Liver (tissue), 3 donors: Measurements from ENCODE around the gene SLC16A9.

Experiments used
- ATF3 ChIP-seq: IDR thresholded peaks from 2 replicates; pipeline ENCODE4 v1.6.1; 2016; ENCODE audit warnings: antibody characterized with exemption
- CTCF ChIP-seq: fragments of 150-350 bp; IDR thresholded peaks from 2 replicates; pipeline ENCODE4 v1.5.1; 2017; ENCODE audit warnings: improper control_type of control experiment, low read depth, low read length; ENCODE audit not compliant: missing input control
- FOXA1 ChIP-seq: IDR thresholded peaks from 2 replicates; pipeline ENCODE4 v1.6.1; 2016; ENCODE audit warnings: antibody characterized with exemption
- FOXA2 ChIP-seq: IDR thresholded peaks from 2 replicates; pipeline ENCODE4 v1.6.1; 2016; ENCODE audit warnings: antibody characterized with exemption
- GABPA ChIP-seq, 2 donors: IDR thresholded peaks in 1 of 2; conservative IDR thresholded peaks in 1 of 2; 2 replicates each; pipeline ENCODE4 v1.6.1; 2016; ENCODE audit warnings: antibody characterized with exemption in 2 of 2, mild to moderate bottlenecking in 1 of 2, moderate library complexity in 1 of 2
- JUND ChIP-seq, 2 donors: IDR thresholded peaks; 2 replicates each; pipeline ENCODE4 v1.6.1; 2016; ENCODE audit warnings: antibody characterized with exemption in 2 of 2
- MAX ChIP-seq: IDR thresholded peaks from 2 replicates; pipeline ENCODE4 v1.6.1; 2016; ENCODE audit warnings: antibody characterized with exemption
- REST ChIP-seq: IDR thresholded peaks from 2 replicates; pipeline ENCODE4 v1.6.1; 2016; ENCODE audit warnings: antibody characterized with exemption, mild to moderate bottlenecking
- SP1 ChIP-seq: IDR thresholded peaks from 2 replicates; pipeline ENCODE4 v1.6.1; 2018; ENCODE audit warnings: antibody characterized with exemption, mild to moderate bottlenecking
- donor health status: healthy.
- donor health status: healthy.

- TF ChIP-seq MAX (no peak), CTCF (no peak), FOXA2 (no peak), FOXA1 (no peak), REST (no peak), SP1 (no peak), GABPA (IDR thresholded peaks at IDR 0.05 in 1 of 2, conservative IDR thresholded peaks at IDR 0.05 in 1 of 2) (no peak), ATF3 (no peak), JUND (IDR thresholded peaks at IDR 0.05) (no peak)
These were observed 24.4 kb upstream of the SLC16A9 start for GRCh38 chr10:59734014-59734462.
